Fibroblast of lung (primary cell): ENCODE results near the gene GALR2.

Source experiments
- EZH2 ChIP-seq: IDR thresholded peaks from 2 replicates; pipeline ENCODE4 v1.5.1; 2012; ENCODE audit warnings: low read length, control low read depth, mild to moderate bottlenecking; ENCODE audit errors: missing control alignments
- TF ChIP-seq, protein P1 (sequence below), 2 donors: IDR thresholded peaks in 1 of 2; conservative IDR thresholded peaks in 1 of 2; 1 replicate in 1 of 2; 2 replicates in 1 of 2; pipeline ENCODE4 v1.5.1; 2011 to 2012; ENCODE audit warnings: low read length in 2 of 2, control low read depth in 1 of 2, inconsistent platforms in 1 of 2, low read depth in 1 of 2, mild to moderate bottlenecking in 1 of 2

DNA sequence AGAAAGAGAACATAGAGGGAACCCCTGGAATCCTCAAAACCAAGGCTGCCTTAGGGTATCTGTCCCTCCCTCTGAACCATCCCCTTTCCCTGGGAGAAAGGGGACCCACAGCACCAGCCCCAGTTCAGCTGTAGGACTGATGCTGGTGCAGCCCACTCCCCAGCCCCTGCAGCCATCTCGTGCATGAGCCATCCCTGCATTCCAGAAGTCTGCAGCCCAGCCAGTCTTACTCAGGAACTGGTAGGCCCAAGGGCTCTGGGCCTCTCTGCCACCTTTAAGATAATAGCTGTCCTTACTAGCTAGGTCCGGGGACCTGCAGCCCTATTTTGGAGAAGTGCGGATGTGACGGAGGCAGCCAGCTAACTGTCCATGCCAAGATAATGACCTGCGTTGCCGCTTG is 41.4 kb upstream of the GALR2 start:
- TF ChIP-seq, protein P1, sequence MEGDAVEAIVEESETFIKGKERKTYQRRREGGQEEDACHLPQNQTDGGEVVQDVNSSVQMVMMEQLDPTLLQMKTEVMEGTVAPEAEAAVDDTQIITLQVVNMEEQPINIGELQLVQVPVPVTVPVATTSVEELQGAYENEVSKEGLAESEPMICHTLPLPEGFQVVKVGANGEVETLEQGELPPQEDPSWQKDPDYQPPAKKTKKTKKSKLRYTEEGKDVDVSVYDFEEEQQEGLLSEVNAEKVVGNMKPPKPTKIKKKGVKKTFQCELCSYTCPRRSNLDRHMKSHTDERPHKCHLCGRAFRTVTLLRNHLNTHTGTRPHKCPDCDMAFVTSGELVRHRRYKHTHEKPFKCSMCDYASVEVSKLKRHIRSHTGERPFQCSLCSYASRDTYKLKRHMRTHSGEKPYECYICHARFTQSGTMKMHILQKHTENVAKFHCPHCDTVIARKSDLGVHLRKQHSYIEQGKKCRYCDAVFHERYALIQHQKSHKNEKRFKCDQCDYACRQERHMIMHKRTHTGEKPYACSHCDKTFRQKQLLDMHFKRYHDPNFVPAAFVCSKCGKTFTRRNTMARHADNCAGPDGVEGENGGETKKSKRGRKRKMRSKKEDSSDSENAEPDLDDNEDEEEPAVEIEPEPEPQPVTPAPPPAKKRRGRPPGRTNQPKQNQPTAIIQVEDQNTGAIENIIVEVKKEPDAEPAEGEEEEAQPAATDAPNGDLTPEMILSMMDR (conservative IDR thresholded peaks at IDR 0.05 in 1 of 2, IDR thresholded peaks at IDR 0.05 in 1 of 2; ENCODE audit: low read depth in 1 of 2, low read length in 2 of 2): no peak
- TF ChIP-seq EZH2: no peak
